Activated T-cell treated with anti-CD3 and anti-CD28 coated beads, Interleukin-2, amount 50 U/mL, for 24 hours (primary cell): Measurements from ENCODE around the gene ADNP.
A peak's percentile ranks its signal among the peaks of the same experiment; 100 is the strongest.
"Not testable (repeated sequence)": the region's sequence is repeated elsewhere in the genome, so short reads cannot be mapped to it uniquely, and the experiment has no call there.

Experiments
- DNase-seq: peaks from one replicate; pipeline ENCODE4 v3.0.0-alpha.2; 2020
- H3K27ac Mint-ChIP-seq: 2 replicates; pipeline ENCODE4 v1.8.0; 2020; ENCODE audit warnings: mild to moderate bottlenecking, mixed read lengths
- H3K27me3 Mint-ChIP-seq: 2 replicates; pipeline ENCODE4 v1.8.0; 2020; ENCODE audit warnings: mixed read lengths
- H3K36me3 Mint-ChIP-seq: 2 replicates; pipeline ENCODE4 v1.8.0; 2020; ENCODE audit warnings: low read depth, mixed read lengths
- H3K4me1 Mint-ChIP-seq: 2 replicates; pipeline ENCODE4 v1.8.0; 2020; ENCODE audit warnings: low read depth, mixed read lengths
- H3K4me3 Mint-ChIP-seq: 2 replicates; pipeline ENCODE4 v1.8.0; 2020; ENCODE audit warnings: mild to moderate bottlenecking, moderate library complexity, mixed read lengths
- H3K9me3 Mint-ChIP-seq: 2 replicates; pipeline ENCODE4 v1.8.0; 2020; ENCODE audit warnings: mixed read lengths

ADNP gene

DNA sequence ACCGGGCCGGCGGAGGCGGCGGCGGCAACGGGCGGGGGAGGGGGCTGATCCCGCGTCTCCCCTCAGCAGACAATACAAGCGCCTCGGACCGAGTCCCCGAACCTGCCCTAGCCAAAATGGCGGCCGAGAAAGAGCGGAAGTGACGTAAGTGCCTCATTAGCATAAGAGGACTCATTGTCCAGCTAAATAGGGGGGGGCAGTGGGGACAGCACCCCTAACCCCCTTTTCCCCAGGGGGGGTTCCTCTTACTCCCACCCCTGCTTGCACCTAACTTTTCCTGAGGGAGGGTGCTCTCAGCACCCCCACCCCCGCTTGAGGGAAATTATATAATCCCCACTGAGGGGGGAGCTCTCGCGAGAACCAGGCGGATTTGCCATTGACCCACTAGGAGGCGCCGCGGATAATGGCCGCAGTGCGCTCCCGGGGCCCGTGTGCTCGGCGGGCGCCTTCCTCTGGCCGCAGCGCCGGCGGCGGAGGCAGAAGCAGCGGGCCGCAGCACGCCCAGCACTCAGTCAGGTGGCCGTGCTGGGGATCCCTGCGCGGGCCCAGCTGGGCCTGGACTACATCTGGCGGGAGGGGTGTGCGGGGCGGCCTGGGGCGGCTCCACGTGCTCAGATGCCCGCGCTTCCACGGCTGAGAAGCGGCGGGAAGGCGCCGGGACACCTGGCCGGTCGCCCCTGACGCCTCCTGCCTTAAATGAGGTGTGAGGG, at the start of gene ADNP:
Gene ADNP, minus strand, starts transcription at position 132 of the 710 bp plus-strand sequence. CDS start 27,441 bp downstream, outside the sequence.
- no peaks in the 10 kb centered on the region for H3K27me3 Mint-ChIP-seq
- no peaks in the 10 kb centered on the region for H3K9me3 Mint-ChIP-seq
- H3K36me3 Mint-ChIP-seq: peaks cover 86% of the 10 kb centered on the region
- DNase-seq: peak; percentile 92
- H3K27ac Mint-ChIP-seq: peak within 1 kb of the TSS; percentile 97
- H3K4me3 Mint-ChIP-seq: peak within 1 kb of the TSS; percentile 85
- peaks cover 43% of the 10 kb centered on the region for H3K4me1 Mint-ChIP-seq

DNA sequence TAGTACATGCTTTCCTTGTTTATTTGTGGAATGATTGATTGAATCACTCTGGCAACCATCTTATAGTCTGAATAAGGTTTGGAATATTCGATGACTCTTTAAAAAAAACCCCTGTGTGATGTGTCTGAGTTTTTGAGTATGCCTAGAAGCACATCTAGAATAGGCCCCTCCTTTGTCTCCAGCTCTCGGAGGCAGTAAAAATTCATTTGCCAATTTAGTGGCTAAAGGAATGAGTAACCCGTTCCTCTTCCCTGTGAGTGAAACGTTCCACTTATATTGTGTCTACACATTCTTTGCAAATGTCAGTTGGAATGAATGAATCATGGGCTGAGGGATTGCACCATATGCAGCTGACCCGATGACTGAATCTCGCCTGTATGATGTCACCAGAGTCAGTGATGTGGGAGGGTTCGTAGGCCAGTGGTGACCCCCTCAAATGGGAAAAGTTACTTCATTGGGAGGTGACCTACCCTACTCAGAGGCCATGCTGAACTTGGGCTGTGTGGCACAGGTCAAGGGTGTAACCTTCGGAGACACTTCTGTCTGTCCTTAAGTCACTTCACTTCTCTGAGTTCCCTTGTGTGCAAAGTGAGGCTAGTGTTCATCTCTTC, 48.9 kb upstream of the ADNP start:
- H3K36me3 Mint-ChIP-seq: no peaks in the 10 kb centered on the region
- H3K27ac Mint-ChIP-seq: peak overlapping the region; percentile 94
- H3K9me3 Mint-ChIP-seq: no peaks in the 10 kb centered on the region
- H3K4me1 Mint-ChIP-seq: peaks cover 28% of the 10 kb centered on the region
- H3K27me3 Mint-ChIP-seq: peaks cover 54% of the 10 kb centered on the region
- no peak overlapping the region for H3K4me3 Mint-ChIP-seq
- peak; percentile 54 for DNase-seq

DNA sequence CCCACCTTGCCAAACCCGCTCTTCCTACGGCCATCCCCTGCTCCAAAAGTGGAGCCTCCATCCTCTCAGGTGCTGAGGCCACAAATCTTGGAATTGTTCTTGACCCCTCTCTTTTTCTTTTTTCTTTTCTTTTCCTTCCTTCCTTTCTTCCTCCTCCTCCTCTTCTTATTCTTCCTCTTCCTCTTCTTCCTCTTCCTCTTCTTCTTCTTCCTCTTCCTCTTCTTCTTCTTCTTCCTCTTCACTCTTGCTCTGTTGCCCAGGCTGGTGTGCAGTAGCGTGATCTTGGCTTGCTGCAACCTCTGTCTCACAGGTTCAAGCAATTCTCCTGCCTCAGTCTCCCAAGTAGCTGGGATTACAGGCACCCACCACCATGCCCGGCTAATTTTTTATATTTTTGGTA, 47.3 kb upstream of the ADNP start:
- H3K4me1 Mint-ChIP-seq: peaks cover 28% of the 10 kb centered on the region
- H3K9me3 Mint-ChIP-seq, H3K27ac Mint-ChIP-seq, H3K36me3 Mint-ChIP-seq, H3K4me3 Mint-ChIP-seq, DNase-seq: not testable (repeated sequence)
- peaks cover 43% of the 10 kb centered on the region for H3K27me3 Mint-ChIP-seq

DNA sequence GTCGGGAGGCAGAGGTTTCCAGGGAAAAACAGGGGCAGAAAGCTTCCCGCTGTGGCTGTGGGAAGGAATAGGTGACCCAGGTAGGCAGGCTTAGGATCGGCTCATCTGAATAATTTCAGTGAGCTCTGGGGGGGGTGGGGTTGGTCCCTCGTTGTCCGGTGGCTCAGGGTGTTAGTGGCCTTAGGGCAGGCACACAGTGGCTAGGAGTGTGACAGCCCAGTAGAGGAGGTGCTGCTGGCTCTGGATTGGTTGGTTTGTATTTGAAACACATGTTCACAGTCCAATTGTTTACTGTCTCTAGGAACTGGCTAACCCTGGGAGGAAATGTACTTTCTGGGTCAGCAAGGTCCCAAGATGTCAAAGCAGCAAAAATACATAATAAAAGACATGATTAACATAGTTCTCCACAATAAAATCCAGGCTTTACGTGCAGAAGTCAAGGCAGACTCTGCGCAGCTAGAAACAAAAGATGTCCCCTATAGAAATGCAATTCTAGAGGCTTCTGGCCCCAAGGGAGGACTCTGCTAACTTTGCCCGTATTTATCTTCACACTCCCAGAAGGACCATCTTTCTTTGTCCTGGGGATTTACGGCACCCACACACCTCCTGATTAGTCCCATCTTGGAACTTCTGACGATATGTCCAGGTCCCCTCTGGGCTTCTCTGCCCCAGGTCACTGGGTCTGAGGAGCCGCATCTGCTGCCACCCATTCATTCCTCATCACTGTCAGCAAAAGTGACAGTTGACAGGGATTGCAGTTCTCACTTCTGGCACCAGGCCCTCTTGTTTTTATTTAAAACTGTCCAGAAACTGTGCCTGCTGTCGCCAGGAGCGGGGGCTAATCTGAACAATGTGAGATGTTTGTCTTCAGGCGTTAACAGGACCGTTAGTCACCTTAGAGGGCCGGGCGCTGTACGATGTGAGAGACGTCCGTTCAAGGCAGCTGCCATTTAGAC, 46.1 kb upstream of the ADNP start:
- no peaks in the 10 kb centered on the region for H3K9me3 Mint-ChIP-seq
- H3K4me1 Mint-ChIP-seq: peaks cover 28% of the 10 kb centered on the region
- DNase-seq: no peak
- H3K27me3 Mint-ChIP-seq: peaks cover 34% of the 10 kb centered on the region
- H3K27ac Mint-ChIP-seq: no peak overlapping the region
- no peak overlapping the region for H3K4me3 Mint-ChIP-seq
- no peaks in the 10 kb centered on the region for H3K36me3 Mint-ChIP-seq

GRCh38 chr20:50975701-50976330, 44.6 kb upstream of the ADNP start:
- H3K27ac Mint-ChIP-seq: no peak overlapping the region
- no peak for DNase-seq
- no peaks in the 10 kb centered on the region for H3K36me3 Mint-ChIP-seq
- peaks cover 17% of the 10 kb centered on the region for H3K4me1 Mint-ChIP-seq
- peaks cover 25% of the 10 kb centered on the region for H3K27me3 Mint-ChIP-seq
- no peak overlapping the region for H3K4me3 Mint-ChIP-seq
- no peaks in the 10 kb centered on the region for H3K9me3 Mint-ChIP-seq

DNA sequence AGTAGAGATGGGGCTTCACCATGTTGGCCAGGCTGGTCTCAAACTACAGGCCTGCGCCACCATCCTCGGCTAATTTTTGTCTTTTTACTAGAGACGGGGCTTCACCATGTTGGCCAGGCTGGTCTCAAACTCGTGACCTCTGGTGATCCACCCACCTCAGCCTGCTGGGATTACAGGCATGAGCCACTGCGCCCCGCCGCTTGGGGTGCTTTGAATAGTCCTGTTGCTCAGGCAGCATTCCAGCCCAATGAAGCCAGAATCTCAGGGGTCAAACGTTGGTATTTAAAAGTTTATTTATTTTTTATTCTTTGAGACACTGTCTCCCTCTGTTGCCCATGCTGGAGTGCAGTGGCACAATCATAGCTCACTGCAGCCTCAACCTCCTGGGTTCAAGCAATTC, 38.7 kb upstream of the ADNP start:
- Mint-ChIP-seq H3K27ac (no peak overlapping the region), H3K9me3 (no peaks in the 10 kb centered on the region), H3K27me3 (no peaks in the 10 kb centered on the region), H3K4me1 (no peaks in the 10 kb centered on the region), H3K4me3 (no peak overlapping the region), H3K36me3 (no peaks in the 10 kb centered on the region)
- DNase-seq: no peak

DNA sequence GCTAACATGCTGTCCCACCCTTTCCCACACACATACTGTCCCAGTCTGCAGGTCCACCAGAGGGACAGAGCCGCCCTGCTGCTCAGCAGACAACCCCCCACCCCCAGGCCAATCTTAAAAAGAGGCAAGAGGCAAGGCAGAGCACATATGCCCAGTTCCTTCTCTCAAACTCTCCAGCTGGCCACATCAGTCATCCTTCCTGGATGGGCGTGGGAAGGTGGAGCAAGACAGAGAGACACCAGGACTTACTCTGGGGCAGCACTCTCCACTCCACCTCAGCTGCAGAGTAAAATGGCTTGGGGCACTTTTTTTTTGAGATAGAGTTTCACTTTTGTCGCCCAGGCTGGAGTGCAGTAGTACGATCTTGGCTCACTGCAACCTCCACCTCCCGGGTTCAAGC, 38.2 kb upstream of the ADNP start:
- no peaks in the 10 kb centered on the region for H3K36me3 Mint-ChIP-seq
- H3K27ac Mint-ChIP-seq: no peak overlapping the region
- no peaks in the 10 kb centered on the region for H3K27me3 Mint-ChIP-seq
- H3K4me1 Mint-ChIP-seq: no peaks in the 10 kb centered on the region
- DNase-seq: no peak
- no peaks in the 10 kb centered on the region for H3K9me3 Mint-ChIP-seq
- no peak overlapping the region for H3K4me3 Mint-ChIP-seq

- no peaks in the 10 kb centered on the region for H3K27me3 Mint-ChIP-seq
- H3K27ac Mint-ChIP-seq: no peak overlapping the region
- no peak for DNase-seq
- peaks cover 4% of the 10 kb centered on the region for H3K36me3 Mint-ChIP-seq
- no peak overlapping the region for H3K4me3 Mint-ChIP-seq
- peaks cover 2% of the 10 kb centered on the region for H3K4me1 Mint-ChIP-seq
- no peaks in the 10 kb centered on the region for H3K9me3 Mint-ChIP-seq
These were observed 37.1 kb upstream of the ADNP start for GRCh38 chr20:50968289-50968688.

- peaks cover 6% of the 10 kb centered on the region for H3K4me1 Mint-ChIP-seq
- peaks cover 10% of the 10 kb centered on the region for H3K36me3 Mint-ChIP-seq
- no peaks in the 10 kb centered on the region for H3K9me3 Mint-ChIP-seq
- H3K27ac Mint-ChIP-seq: peak overlapping the region; percentile 22
- DNase-seq: no peak
- no peaks in the 10 kb centered on the region for H3K27me3 Mint-ChIP-seq
- H3K4me3 Mint-ChIP-seq: no peak overlapping the region
These were observed 36.3 kb upstream of the ADNP start for GRCh38 chr20:50967586-50967985.

- H3K27ac Mint-ChIP-seq: peak overlapping the region; percentile 100
- peaks cover 81% of the 10 kb centered on the region for H3K36me3 Mint-ChIP-seq
- DNase-seq: no peak
- H3K27me3 Mint-ChIP-seq: no peaks in the 10 kb centered on the region
- H3K4me1 Mint-ChIP-seq: peaks cover 61% of the 10 kb centered on the region
- H3K4me3 Mint-ChIP-seq: peak overlapping the region; percentile 93
- no peaks in the 10 kb centered on the region for H3K9me3 Mint-ChIP-seq
These were observed 28.4 kb upstream of the ADNP start for GRCh38 chr20:50959543-50960126.

- peak; percentile 82 for DNase-seq
- peak within 1 kb of the TSS; percentile 93 for H3K4me3 Mint-ChIP-seq
- no peaks in the 10 kb centered on the region for H3K9me3 Mint-ChIP-seq
- H3K27me3 Mint-ChIP-seq: no peaks in the 10 kb centered on the region
- peaks cover 68% of the 10 kb centered on the region for H3K4me1 Mint-ChIP-seq
- peak within 1 kb of the TSS; percentile 100 for H3K27ac Mint-ChIP-seq
- peaks cover 86% of the 10 kb centered on the region for H3K36me3 Mint-ChIP-seq
These were observed 27.6 kb upstream of the ADNP start, which contains the start of gene MOCS3 for GRCh38 chr20:50958615-50959542. MOCS3 (plus strand) TSS chr20:50958818; CDS start chr20:50958843, 25 bp downstream.

GRCh38 chr20:50957798-50958614, 26.8 kb upstream of the ADNP start, which contains the start of gene DPM1:
DPM1 (minus strand) TSS chr20:50958532; CDS start chr20:50958523, 9 bp downstream.
- peak within 1 kb of the TSS; percentile 93 for H3K4me3 Mint-ChIP-seq
- no peaks in the 10 kb centered on the region for H3K9me3 Mint-ChIP-seq
- DNase-seq: peak; percentile 89
- H3K4me1 Mint-ChIP-seq: peaks cover 73% of the 10 kb centered on the region
- H3K27me3 Mint-ChIP-seq: no peaks in the 10 kb centered on the region
- H3K36me3 Mint-ChIP-seq: peaks cover 90% of the 10 kb centered on the region
- peak within 1 kb of the TSS; percentile 100 for H3K27ac Mint-ChIP-seq
